HFF-Myc (cell line): ENCODE results near the gene CCDC157.

ENCODE experiments used
- DNase-seq: peaks from one replicate; pipeline ENCODE4 v3.0.0-alpha.2; 2011; ENCODE audit warnings: low read depth; ENCODE audit errors: extremely low read depth
- H3K4me3 ChIP-seq: replicated peaks from 2 replicates; pipeline ENCODE4 v1.5.1; 2011; ENCODE audit warnings: low read depth, mild to moderate bottlenecking, control low read depth, low read length
- CTCF ChIP-seq: IDR thresholded peaks from 2 replicates; pipeline ENCODE4 v1.5.1; 2012; ENCODE audit warnings: mild to moderate bottlenecking, low read depth, low read length, control low read depth; ENCODE audit errors: missing control alignments

Gene CCDC157

DNA sequence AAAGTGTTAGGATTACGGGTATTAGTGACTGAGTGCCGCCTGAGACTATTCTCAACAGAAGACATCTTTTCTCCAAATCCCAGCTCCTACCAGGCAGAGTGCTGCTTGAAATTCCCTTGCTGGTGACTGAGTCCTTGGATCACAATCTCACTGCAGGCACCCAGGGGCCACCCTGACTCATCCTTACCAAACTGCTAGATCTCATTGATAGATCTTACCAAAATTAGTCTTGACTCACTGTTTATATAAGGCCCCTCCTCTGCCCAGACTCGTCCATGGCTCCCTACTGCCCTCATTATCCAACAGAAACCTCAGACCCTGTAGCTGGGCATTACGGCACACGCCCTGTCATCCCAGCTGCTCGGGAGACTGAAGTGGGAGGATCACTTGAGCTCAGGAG lies 44.8 kb upstream of the CCDC157 start:
- DNase-seq: no peak
- no peak overlapping the region for H3K4me3 ChIP-seq
- TF ChIP-seq CTCF: no peak

GRCh38 chr22:30313527-30314363 lies 43.1 kb upstream of the CCDC157 start:
- no peak for TF ChIP-seq CTCF
- DNase-seq: no peak
- H3K4me3 ChIP-seq: no peak overlapping the region

DNA sequence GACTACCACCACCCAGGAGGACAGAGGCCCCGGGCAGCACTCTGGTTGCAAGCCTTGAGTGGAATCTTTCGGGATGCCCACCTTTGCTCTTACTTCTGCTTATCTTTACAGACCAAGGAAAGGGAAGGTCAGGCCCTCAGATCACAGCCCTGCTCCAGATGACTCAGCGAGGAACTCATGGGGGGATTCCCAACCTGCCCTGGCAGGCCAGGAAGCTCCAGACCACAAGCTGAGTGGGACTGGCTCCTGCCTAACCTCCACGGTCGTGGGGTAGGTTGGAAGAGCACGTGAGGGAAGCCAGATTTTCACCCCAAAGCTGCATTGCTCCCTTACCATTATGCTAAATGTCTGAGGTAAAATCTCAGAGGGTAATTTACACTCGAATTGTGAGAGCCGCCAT lies 41.9 kb upstream of the CCDC157 start:
- TF ChIP-seq CTCF: no peak
- no peak for DNase-seq

DNA sequence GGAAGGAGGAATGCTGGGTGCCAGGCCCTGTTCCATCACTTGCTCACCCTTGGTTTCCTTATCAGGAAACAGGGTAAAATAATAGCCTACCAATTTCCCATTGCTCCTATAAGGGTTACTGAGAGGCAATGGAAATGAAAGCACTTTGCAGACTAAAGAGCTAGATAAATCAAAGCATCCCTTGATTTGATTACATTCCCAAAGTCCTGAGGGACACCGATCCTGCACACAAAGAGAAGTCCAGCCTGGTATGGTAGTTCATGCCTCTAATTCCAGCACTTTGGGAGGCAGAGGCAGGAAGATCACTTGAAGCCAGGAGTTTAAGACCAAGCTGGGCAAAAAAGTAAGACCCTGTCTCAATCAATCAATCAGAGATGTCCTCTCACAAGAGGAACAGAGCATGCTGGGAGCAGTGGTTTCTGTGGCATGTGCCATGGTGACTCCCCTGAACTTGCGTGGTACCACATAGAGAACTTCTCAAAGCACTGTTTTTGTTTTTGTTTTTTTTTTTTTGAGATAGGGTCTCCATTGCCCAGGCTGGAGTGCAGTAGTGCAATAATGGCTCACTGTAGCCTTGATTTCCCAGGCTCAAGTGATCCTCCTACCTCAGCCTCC lies 40.7 kb upstream of the CCDC157 start:
- no peak for DNase-seq
- no peak overlapping the region for H3K4me3 ChIP-seq
- TF ChIP-seq CTCF: no peak

More for the DNA sequence above, 41.9 kb upstream of the CCDC157 start:
- H3K4me3 ChIP-seq: no peak overlapping the region

GRCh38 chr22:30317778-30318177 lies 39.0 kb upstream of the CCDC157 start:
- no peak for DNase-seq
- TF ChIP-seq CTCF: no peak
- H3K4me3 ChIP-seq: no peak overlapping the region

- TF ChIP-seq CTCF: no peak
- DNase-seq: no peak
- H3K4me3 ChIP-seq: no peak overlapping the region
Observed at GRCh38 chr22:30318799-30319419, 37.9 kb upstream of the CCDC157 start.
